HL-60 (cell line): ENCODE results near the gene SETDB2.

Experiments
- SPI1 ChIP-seq: IDR thresholded peaks from 2 replicates; pipeline ENCODE4 v1.6.1; 2012; ENCODE audit warnings: low read depth, mild to moderate bottlenecking, borderline replicate concordance
- TF ChIP-seq, protein P1 (sequence below): IDR thresholded peaks from one replicate; pipeline ENCODE4 v1.5.1; 2011; ENCODE audit warnings: low read length, control low read depth, inconsistent platforms; ENCODE audit not compliant: insufficient read depth

- TF ChIP-seq, protein P1, sequence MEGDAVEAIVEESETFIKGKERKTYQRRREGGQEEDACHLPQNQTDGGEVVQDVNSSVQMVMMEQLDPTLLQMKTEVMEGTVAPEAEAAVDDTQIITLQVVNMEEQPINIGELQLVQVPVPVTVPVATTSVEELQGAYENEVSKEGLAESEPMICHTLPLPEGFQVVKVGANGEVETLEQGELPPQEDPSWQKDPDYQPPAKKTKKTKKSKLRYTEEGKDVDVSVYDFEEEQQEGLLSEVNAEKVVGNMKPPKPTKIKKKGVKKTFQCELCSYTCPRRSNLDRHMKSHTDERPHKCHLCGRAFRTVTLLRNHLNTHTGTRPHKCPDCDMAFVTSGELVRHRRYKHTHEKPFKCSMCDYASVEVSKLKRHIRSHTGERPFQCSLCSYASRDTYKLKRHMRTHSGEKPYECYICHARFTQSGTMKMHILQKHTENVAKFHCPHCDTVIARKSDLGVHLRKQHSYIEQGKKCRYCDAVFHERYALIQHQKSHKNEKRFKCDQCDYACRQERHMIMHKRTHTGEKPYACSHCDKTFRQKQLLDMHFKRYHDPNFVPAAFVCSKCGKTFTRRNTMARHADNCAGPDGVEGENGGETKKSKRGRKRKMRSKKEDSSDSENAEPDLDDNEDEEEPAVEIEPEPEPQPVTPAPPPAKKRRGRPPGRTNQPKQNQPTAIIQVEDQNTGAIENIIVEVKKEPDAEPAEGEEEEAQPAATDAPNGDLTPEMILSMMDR: no peak
- no peak for TF ChIP-seq SPI1
Measured at GRCh38 chr13:49436890-49437289, 7.2 kb upstream of the SETDB2 start.
